DND-41 (cell line): ENCODE data around the gene CWH43.
"Not testable (repeated sequence)": the region's sequence is repeated elsewhere in the genome, so short reads cannot be mapped to it uniquely, and the experiment has no call there.

Source experiments
- ATAC-seq: fragments of 200-7000 bp; cut with Tn5 transposase; 3 replicates; pipeline ENCODE4 v1.9.1; 2021; ENCODE audit warnings: low read depth; ENCODE audit not compliant: insufficient read depth
- DNase-seq: peaks from one replicate; pipeline ENCODE4 v3.0.0-alpha.2; 2020
- H2AFZ ChIP-seq: 2 replicates; pipeline ENCODE4 v1.6.0; 2012; ENCODE audit warnings: low read depth, low read length
- H3K27ac ChIP-seq: 2 replicates; pipeline ENCODE4 v1.5.1; 2012; ENCODE audit warnings: low read length, inconsistent platforms
- H3K27me3 ChIP-seq: fragments of 200-600 bp; sonication (generic); 2 replicates; pipeline ENCODE4 v1.6.0; 2012; ENCODE audit warnings: low read length, mild to moderate bottlenecking, inconsistent platforms; ENCODE audit not compliant: insufficient read depth, poor library complexity
- H3K36me3 ChIP-seq: 2 replicates; pipeline ENCODE4 v1.5.1; 2012; ENCODE audit warnings: low read length, inconsistent platforms; ENCODE audit not compliant: insufficient read depth
- H3K4me1 ChIP-seq: 2 replicates; pipeline ENCODE4 v1.5.1; 2012; ENCODE audit warnings: mild to moderate bottlenecking, low read length; ENCODE audit not compliant: insufficient read depth
- H3K4me2 ChIP-seq: 2 replicates; pipeline ENCODE4 v1.6.0; 2012; ENCODE audit warnings: mild to moderate bottlenecking, moderate library complexity, low read length, inconsistent platforms; ENCODE audit not compliant: insufficient read depth
- H3K4me3 ChIP-seq, 2 experiments: fragments of 200-600 bp in 1 of 2; shearing (Covaris generic) in 1 of 2; 2 replicates each; pipeline ENCODE4 v1.5.1; 2012 to 2016; ENCODE audit warnings: inconsistent platforms in 2 of 2, low read length in 2 of 2, mild to moderate bottlenecking in 2 of 2, low read depth in 1 of 2, moderate library complexity in 1 of 2
- H3K79me2 ChIP-seq: 2 replicates; pipeline ENCODE4 v1.6.0; 2012; ENCODE audit warnings: low read length, inconsistent platforms; ENCODE audit not compliant: insufficient read depth
- H3K9ac ChIP-seq: 2 replicates; pipeline ENCODE4 v1.6.0; 2012; ENCODE audit warnings: low read depth, mild to moderate bottlenecking, inconsistent platforms, low read length, moderate library complexity
- H3K9me3 ChIP-seq: 2 replicates; pipeline ENCODE4 v1.5.1; 2012; ENCODE audit warnings: low read length, moderate library complexity, mild to moderate bottlenecking, inconsistent platforms; ENCODE audit not compliant: insufficient read depth, severe bottlenecking
- H4K20me1 ChIP-seq: 2 replicates; pipeline ENCODE4 v1.6.0; 2012; ENCODE audit warnings: low read length; ENCODE audit not compliant: insufficient read depth
- EZH2 ChIP-seq: IDR thresholded peaks from 3 replicates; pipeline ENCODE4 v1.6.1; 2012; ENCODE audit warnings: borderline replicate concordance, low read depth, mild to moderate bottlenecking, moderate library complexity, low read length, inconsistent platforms; ENCODE audit not compliant: severe bottlenecking
- TF ChIP-seq, protein P1 (sequence below): IDR thresholded peaks from 2 replicates; pipeline ENCODE4 v1.5.1; 2012; ENCODE audit warnings: borderline replicate concordance, low read length, moderate library complexity, mild to moderate bottlenecking; ENCODE audit not compliant: poor library complexity, severe bottlenecking; ENCODE audit errors: extremely low read depth

CWH43 gene

DNA sequence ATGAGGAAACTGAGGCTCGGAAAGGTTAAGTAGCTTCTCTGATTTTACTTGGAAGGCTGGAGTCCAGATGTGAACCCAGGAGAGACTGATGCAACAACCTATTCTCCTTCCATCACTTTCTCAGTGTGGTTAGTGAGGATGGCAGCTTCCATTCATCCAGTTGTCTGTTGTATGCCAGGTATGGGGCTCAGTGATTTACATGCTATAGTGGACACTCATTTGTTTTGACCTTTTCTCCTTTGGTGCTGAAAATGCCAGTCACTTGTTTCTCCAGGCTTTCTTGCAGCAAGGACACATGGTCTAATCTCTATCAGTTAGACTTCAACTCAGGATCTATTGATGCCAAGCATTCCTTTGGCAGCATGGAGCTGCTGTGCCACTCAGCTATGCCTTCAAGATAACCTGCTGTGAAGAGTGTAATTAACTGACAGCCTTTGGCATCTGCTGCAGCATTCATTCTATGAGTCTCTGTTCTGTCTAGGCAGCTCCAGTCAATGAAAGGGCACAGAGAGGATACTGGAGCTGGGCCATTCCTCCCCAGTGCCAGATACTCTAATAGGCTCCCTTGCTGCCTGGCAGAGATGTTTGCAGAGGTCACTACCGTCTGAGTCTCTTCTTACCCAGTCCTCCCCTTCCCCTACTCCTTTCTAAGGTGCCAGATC is 11.0 kb upstream of the CWH43 start:
- Histone ChIP-seq H3K79me2 (no peaks in the 10 kb centered on the region), H3K36me3 (no peaks in the 10 kb centered on the region), H3K27ac (no peak overlapping the region), H3K4me2 (no peak overlapping the region), H3K4me3 (no peak overlapping the region), H3K27me3 (peaks cover 11% of the 10 kb centered on the region), H3K4me1 (no peaks in the 10 kb centered on the region), H4K20me1 (no peaks in the 10 kb centered on the region), H3K9me3 (no peaks in the 10 kb centered on the region), H3K9ac (no peak overlapping the region), H2AFZ (no peak overlapping the region)
- no peak for DNase-seq
- TF ChIP-seq, protein P1, sequence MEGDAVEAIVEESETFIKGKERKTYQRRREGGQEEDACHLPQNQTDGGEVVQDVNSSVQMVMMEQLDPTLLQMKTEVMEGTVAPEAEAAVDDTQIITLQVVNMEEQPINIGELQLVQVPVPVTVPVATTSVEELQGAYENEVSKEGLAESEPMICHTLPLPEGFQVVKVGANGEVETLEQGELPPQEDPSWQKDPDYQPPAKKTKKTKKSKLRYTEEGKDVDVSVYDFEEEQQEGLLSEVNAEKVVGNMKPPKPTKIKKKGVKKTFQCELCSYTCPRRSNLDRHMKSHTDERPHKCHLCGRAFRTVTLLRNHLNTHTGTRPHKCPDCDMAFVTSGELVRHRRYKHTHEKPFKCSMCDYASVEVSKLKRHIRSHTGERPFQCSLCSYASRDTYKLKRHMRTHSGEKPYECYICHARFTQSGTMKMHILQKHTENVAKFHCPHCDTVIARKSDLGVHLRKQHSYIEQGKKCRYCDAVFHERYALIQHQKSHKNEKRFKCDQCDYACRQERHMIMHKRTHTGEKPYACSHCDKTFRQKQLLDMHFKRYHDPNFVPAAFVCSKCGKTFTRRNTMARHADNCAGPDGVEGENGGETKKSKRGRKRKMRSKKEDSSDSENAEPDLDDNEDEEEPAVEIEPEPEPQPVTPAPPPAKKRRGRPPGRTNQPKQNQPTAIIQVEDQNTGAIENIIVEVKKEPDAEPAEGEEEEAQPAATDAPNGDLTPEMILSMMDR, result no peak
- no peak for ATAC-seq

DNA sequence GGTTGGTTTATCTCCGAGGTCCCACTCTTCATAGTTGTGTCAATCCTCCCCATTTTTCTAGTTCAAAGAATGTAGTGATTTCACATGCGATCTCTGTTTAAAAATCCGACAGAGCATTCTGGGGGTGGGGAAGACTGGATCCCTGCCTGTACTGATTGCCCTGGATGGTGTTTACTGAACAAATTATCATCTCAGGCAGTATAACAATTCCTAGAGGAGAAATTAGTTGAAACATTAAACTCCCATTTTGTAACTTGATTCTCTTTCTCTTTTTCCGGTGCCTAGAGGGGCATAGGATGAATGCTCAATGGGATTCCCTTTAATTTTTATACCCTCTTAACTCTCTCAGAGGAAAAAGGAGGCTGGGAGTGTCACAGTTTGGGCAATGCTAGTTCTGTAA is 10.0 kb upstream of the CWH43 start:
- Histone ChIP-seq H4K20me1 (no peaks in the 10 kb centered on the region), H3K9me3 (no peaks in the 10 kb centered on the region), H3K9ac (no peak overlapping the region), H3K79me2 (no peaks in the 10 kb centered on the region), H3K36me3 (no peaks in the 10 kb centered on the region), H3K27me3 (peaks cover 11% of the 10 kb centered on the region), H3K4me2 (no peak overlapping the region), H3K4me1 (no peaks in the 10 kb centered on the region), H3K4me3 (no peak overlapping the region), H3K27ac (no peak overlapping the region), H2AFZ (no peak overlapping the region)
- no peak for TF ChIP-seq EZH2
- TF ChIP-seq, protein P1, result no peak
- DNase-seq, result no peak
- ATAC-seq, result no peak

DNA sequence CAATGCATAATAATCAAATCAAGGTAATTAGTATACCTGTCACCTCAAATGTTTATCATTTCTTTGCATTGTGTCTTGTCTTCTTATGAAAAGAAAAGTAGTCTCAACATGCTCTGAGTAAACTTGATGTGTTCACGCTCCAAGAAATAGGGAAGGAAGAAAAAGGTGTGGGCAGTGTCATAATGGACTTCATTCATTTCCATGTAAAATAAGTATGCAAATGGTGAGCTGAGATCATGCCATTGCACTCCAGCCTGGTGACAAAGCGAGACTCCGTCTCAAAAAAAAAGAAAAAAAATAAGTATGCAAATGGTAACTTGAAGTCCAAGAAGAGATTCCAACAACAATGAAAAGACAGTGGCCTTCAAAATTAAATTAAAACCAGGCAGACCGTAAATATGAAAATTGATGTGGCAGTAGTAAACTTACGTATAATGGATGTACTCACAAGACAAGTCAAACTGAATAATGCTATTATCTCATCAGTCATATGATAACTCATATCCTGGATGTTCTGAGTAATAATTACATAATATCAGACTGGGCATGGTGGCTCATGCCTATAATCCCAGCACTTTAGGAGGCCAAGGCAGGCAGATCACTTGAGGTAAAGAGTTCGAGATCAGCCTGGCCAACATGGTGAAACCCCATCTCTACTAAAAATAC is 6.0 kb upstream of the CWH43 start:
- H3K4me1 ChIP-seq, result no peaks in the 10 kb centered on the region
- H3K9ac ChIP-seq, result no peak overlapping the region
- H2AFZ ChIP-seq, result no peak overlapping the region
- no peak for ATAC-seq
- H3K4me2 ChIP-seq, result no peak overlapping the region
- no peak overlapping the region for H3K4me3 ChIP-seq
- H3K27me3 ChIP-seq, result peaks cover 10% of the 10 kb centered on the region
- H4K20me1 ChIP-seq, result no peaks in the 10 kb centered on the region
- H3K36me3 ChIP-seq, result no peaks in the 10 kb centered on the region
- no peak overlapping the region for H3K27ac ChIP-seq
- no peaks in the 10 kb centered on the region for H3K9me3 ChIP-seq
- no peak for DNase-seq
- no peak for TF ChIP-seq EZH2
- TF ChIP-seq, protein P1, result no peak
- H3K79me2 ChIP-seq, result no peaks in the 10 kb centered on the region

- H3K4me1 ChIP-seq, H3K27me3 ChIP-seq: not testable (repeated sequence)
Measured at GRCh38 chr4:48984005-48984404, 2.1 kb upstream of the CWH43 start.

More at GRCh38 chr4:48984005-48984404, 2.1 kb upstream of the CWH43 start:
- not testable (repeated sequence) for H3K4me2 ChIP-seq, H3K27ac ChIP-seq, DNase-seq, H3K79me2 ChIP-seq, ATAC-seq, H2AFZ ChIP-seq, H3K4me3 ChIP-seq, H3K9ac ChIP-seq, H3K9me3 ChIP-seq, H4K20me1 ChIP-seq, H3K36me3 ChIP-seq
